AG09319 (cell line): ENCODE results near the gene SF3B3.

Source experiments
- DNase-seq: peaks from one replicate; pipeline ENCODE4 v3.0.0-alpha.2; 2010; ENCODE audit warnings: low read depth; ENCODE audit errors: extremely low read depth
- CTCF ChIP-seq: IDR thresholded peaks from 2 replicates; pipeline ENCODE4 v1.5.1; 2011; ENCODE audit warnings: low read depth, mild to moderate bottlenecking, inconsistent platforms, low read length, moderate library complexity

The SF3B3 gene

GRCh38 chr16:70569752-70570151 is 46.1 kb downstream of the SF3B3 start:
- TF ChIP-seq CTCF: no peak
- DNase-seq: no peak

DNA sequence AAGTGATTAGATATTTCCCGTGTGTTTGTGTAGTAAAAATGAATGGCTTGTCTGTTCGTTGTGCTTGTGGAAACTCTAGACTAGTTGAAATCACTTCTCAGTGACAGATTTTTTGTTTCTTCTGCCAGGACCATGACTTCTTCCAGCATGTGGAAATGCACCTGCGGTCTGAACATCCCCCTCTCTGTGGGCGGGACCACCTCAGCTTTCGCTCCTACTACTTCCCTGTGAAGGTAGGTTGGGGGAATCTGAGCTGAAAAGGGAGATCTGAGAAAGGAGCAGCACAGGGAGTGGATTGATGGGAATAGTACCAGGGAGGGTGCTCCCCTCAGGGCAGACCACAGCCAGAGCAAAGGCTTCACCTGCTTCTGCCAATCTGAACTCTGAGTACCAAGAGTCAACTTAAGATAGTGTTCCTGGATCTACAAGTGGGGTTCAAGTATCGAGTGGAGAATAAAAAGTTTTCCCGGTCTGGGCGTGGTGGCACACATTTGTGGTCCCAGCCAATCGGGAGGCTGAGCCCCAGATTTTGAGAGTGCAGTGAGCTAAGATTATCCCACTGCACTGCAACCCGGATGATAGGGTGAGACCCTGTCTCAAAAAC is 47.5 kb downstream of the SF3B3 start:
- no peak for TF ChIP-seq CTCF
- no peak for DNase-seq

DNA sequence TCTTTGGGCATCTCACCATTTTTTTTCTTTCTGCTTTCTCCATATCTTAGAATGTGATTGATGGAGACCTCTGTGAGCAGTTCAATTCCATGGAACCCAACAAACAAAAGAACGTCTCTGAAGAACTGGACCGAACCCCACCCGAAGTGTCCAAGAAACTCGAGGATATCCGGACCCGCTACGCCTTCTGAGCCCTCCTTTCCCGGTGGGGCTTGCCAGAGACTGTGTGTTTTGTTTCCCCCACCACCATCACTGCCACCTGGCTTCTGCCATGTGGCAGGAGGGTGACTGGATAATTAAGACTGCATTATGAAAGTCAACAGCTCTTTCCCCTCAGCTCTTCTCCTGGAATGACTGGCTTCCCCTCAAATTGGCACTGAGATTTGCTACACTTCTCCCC is 48.0 kb downstream of the SF3B3 start:
- DNase-seq: no peak
- no peak for TF ChIP-seq CTCF

DNA sequence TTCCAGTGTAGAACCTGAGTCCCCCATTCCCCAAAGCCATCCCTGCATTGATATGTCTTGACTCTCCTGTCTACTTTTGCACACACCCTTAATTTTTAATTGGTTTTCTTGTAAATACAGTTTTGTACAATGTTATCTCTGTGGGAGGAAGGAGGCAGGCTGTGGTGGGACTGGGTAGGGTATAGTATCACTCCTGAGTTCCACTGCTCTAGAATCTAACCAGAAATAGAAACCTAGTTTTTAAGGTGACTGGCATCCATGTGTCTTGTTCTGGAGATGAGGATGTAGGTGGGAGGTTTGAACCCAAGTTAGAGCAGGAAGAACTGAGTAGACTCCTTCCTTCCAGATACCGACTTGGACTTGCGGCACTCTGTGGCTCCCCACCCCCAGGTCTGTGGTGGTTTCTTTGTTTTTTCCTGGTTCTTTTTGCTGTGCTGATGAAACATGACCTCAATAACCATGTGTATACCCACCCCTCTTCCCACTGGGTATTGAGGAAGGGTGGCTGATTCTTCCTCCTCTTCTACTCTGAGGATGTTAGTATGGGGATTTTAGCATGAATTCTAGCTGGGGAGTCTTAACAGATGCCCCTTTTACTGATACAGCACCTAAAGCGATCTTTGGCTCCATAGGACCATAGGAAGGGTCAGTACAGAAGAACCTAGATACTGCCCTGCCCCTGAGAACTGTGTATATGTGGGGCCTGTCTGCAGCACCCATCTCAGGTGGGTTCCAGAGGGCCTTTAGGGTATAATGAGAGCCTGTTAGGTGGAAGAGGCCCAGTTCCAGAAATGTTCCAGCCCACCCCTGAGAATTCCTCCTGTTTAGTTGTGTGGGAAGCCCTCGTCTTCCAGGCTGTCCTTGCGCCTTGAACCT is 48.7 kb downstream of the SF3B3 start:
- no peak for TF ChIP-seq CTCF
- no peak for DNase-seq

DNA sequence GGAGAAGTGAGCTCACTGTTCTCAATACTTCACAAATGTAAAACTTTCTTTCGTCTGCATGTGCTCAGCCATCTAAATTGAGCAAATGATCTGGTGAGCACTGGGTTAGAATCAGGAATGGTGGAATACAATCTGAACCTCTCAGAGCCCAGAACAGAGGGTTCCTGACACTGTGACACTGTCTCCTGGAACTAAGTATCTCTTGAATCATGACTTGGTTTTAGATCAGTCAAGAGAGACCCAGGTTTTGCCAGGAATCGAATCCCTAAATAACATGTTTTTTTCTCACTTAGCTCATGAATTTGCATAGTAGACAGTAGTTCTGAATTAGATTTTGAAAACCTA is 49.3 kb downstream of the SF3B3 start:
- no peak for TF ChIP-seq CTCF
- no peak for DNase-seq

DNA sequence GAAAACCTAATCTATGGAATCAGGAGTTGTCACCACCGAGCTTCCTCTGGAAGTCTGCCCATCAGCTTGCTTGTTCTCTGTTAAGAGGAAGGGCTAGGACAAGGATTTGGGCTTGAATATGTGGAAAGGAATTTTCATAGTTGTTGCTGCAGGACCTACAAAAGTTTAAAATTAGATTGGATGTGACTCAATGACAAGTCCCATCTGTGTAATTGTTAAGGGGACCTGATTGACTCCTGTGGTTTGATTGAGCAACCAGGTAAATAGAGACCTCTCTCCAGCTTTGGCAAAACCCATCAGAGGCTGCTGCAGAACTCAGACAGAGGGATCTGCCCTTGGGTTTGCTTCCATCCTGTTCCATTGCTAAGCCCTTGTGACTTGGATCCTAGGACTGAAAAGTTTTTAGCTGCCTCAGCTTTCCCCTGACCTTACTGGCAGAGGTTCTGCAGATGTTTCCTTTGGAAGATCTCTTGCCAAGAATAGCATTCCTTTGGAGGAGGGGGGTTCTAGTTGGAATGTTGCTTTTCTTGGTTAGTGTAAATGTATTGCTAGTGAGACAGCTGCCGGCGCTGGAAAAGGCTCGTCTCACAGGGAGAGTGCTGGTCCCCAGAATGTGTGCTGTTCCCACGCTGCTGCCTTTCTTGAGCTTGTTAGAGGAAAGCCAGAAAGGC is 50.0 kb downstream of the SF3B3 start:
- DNase-seq: peak; percentile 79

More for the DNA sequence above, 50.0 kb downstream of the SF3B3 start:
- no peak for TF ChIP-seq CTCF
